ENCODE results near the gene SLC22A23. TPM values are rescaled to one million over a fixed set of nuclear protein-coding genes. Genes with fewer than 3 reads are reported as not detected.

SLC22A23 gene, protein sequence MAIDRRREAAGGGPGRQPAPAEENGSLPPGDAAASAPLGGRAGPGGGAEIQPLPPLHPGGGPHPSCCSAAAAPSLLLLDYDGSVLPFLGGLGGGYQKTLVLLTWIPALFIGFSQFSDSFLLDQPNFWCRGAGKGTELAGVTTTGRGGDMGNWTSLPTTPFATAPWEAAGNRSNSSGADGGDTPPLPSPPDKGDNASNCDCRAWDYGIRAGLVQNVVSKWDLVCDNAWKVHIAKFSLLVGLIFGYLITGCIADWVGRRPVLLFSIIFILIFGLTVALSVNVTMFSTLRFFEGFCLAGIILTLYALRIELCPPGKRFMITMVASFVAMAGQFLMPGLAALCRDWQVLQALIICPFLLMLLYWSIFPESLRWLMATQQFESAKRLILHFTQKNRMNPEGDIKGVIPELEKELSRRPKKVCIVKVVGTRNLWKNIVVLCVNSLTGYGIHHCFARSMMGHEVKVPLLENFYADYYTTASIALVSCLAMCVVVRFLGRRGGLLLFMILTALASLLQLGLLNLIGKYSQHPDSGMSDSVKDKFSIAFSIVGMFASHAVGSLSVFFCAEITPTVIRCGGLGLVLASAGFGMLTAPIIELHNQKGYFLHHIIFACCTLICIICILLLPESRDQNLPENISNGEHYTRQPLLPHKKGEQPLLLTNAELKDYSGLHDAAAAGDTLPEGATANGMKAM
- 14.0 and 15.6 TPM in 2 replicates for total RNA-seq

DNA sequence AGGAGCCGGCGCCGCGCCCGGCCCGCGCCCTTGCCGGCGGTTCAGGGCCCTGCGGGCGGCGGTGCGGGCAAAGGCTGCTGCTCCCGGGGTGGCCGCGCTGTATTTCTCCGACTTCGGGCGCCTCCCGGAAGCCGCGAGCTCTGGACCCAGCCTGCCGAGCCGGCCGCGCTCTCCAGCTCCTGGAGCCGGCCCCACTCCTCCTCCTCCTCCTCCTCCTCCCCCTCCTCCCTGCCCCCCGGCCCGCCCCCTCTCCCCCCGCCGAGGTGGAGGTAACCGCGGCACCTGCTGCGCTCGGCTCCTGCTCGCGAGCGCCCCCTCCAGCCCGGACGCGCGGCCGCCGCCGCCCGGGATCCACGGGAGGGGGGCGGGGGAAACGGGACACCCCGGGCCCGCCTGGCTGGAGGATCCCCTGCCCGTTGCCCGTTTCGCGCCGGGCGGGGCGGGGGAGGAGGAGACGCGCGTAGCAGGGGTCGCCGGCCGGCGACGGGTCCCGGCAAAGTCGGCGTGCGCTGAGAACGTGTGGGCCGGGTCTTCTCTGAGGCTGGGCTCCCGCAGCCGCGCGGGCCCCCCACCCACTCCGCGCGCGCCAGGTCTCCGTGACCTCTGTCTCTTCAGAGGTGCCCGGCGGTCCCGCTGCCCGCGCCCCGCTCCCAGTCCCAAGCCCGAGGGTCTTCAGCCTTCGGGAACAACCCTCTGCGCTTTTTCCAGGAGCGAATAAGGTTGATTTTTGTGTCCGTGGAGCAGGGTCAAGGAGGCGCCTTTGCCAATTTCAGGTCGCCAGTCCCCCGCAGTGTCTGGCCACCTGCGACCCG, at the start of gene SLC22A23:
Gene SLC22A23, minus strand, starts transcription at position 153 of the 812 bp plus-strand sequence. CDS start 491 bp downstream, outside the sequence.

DNA sequence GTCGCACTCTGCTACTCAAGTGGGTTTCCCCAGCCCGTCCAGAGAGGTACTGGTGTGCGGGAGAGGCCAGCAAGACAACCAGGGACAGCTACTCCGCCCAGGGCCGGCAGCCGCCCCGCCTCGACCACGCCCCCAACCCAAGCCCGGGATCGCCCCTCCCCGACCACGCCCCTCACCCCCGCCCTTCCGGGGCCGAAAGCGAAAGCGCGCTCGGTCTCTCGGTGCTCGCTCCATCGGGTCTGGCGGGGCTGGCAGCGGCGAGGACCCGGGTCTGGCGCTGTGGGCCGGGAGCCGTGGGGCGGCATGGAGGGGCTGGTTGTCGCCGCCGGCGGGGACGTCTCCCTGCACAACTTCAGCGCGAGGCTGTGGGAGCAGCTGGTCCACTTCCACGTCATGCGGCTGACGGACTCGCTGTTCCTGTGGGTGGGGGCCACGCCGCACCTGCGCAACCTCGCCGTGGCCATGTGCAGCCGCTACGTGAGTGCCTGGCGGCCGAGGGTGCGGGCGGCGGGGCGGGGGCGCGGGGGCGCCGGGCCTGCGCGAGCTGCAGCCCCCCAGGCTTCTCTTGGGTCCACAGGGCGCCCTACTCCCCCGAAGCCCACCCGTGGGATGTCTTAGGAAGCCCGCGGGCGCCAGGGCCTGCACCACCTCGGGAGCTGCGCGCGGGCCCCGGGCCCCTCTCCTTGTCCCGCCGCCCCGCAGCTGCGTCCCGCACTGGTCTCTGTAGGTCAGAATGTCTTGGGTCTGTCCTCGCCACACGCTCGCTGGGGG, 197.9 kb downstream of the SLC22A23 start, which contains the start of gene PSMG4:
Gene PSMG4, plus strand, starts transcription at position 228 of the 771 bp plus-strand sequence. Its CDS starts 76 bp downstream, at position 304.

DNA sequence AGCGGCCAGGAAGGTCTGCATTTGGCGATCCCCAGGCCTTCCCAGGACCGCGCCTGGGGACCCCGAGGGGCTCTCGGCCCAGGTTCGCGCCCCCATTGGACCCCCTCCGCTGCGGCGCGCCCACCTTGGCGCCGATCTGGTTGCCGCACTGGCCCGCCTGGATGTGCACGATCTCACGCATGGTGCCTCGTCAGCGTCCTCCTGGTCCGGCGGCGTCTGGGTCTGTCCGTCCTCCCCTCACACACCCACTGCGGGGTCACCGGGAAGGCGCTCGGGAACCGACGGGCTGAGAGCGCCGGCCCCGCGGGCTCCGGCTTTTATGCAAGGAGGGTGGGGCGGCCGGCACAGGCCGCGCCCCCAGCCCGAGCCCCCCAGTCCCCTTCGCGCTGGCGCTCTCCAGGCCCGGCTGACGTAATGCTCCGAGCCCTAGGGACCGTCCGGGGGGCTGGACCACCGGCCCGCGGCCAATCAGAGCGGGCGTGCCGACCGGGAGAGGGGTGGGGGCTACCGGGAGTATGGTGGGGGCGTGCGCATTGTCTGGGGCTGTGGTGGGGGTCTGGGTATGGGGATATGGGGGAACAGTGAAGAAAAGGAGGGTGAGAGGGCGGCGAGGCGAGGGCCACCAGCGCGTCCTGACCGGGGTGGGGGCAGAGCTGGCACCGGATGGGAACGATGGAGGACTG, 229.3 kb downstream of the SLC22A23 start, which contains the start of gene TUBB2B:
Gene TUBB2B, minus strand, starts transcription at position 291 of the 683 bp plus-strand sequence. Its CDS starts 110 bp downstream, at position 181.

Other genes starting within 250 kb of the SLC22A23 start
- 0.37 and 2.7 TPM in 2 replicates for gene TUBB2B, start 229.4 kb downstream of the SLC22A23 start, total RNA-seq
- gene PSMG4, start 198.1 kb downstream of the SLC22A23 start, total RNA-seq, result 39.9 and 43.4 TPM in 2 replicates